ENCODE measurements around the gene STIM2.

Gene STIM2

DNA sequence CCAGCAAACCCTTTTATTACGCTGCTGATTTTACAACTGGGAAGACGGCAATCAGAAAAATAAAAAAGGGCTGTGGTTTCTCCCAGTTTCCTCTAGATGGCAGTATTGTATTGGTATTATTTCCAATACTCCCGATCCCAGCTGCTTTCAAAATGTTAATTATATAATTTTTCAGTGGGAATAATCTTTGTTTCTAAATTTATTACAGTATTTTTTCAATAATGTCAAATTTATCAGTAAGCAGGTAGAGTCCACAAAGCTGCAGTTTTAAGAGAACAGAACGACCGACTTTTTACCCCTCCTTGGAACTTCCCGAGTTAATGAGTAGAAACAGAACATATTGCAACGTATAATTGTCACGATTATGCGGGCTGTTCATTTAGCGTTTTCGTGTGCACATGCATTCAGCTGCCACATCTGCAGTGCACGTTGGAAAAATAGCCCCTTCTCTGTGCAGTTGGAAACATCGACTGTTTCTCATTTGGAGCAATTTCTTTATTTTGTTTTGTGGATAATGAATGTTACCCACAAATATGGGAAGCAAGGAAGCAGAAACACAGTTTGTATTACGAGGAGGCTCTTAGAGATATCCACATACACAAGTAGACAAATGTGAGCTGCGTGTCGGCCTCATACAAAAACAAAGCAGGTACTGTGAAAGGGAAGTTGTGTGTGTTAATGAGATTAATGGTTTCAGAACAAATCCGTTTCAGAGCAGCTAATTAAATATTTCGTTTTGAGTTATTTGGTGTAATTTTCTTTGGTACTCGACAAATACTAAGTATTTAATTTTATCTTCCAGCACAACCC is 188.0 kb downstream of the STIM2 start:
- DNase-seq = no peak

GRCh38 chr4:27049239-27049829 is 188.7 kb downstream of the STIM2 start:
- no peak for DNase-seq

DNA sequence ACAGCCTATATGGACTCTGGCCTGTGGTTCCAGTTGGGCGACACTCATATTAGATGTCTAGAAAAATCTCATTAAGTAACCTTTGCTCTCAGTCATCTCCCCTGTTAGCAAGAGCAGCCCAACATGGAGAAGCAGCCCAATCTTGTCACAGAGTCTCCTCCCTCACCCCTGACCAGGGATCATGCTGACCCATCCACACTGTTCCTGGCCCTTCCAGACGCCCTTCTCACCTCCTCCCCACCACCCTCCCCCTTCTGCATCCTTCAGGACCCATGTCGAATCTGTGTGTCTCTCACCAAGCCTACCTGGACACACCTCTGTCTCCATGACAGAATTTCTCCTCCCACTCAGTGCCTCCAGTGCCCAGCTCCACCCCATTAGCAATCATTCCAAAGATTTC is 190.1 kb downstream of the STIM2 start:
- no peak for DNase-seq

GRCh38 chr4:27055221-27055760 is 194.7 kb downstream of the STIM2 start:
- DNase-seq = no peak

GRCh38 chr4:27056281-27056680 is 195.6 kb downstream of the STIM2 start:
- no peak for DNase-seq

DNA sequence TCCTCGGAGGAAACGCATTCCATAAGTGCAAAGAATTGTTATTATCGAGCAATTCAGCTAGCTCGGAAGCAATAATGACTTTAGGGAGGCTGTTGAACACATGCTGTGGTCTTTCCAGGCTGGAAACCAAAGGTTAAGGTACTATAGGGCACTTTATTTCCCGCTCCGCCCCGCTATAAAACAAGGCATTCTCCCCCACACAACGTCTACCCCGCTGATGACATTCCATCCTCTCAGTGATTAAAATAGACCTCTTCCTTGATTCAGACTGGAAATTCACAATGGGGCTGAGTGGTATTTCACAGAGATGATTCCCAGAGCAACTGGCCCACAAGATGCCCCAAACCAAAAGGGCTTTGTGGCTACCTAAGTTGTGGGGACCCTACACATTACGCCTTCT is 196.4 kb downstream of the STIM2 start:
- no peak for DNase-seq

GRCh38 chr4:27057662-27058061 is 197.0 kb downstream of the STIM2 start:
- DNase-seq = no peak

- no peak for DNase-seq
Measured at GRCh38 chr4:27058819-27059406, 198.3 kb downstream of the STIM2 start.

GRCh38 chr4:27059446-27059845 is 198.8 kb downstream of the STIM2 start:
- no peak for DNase-seq

DNA sequence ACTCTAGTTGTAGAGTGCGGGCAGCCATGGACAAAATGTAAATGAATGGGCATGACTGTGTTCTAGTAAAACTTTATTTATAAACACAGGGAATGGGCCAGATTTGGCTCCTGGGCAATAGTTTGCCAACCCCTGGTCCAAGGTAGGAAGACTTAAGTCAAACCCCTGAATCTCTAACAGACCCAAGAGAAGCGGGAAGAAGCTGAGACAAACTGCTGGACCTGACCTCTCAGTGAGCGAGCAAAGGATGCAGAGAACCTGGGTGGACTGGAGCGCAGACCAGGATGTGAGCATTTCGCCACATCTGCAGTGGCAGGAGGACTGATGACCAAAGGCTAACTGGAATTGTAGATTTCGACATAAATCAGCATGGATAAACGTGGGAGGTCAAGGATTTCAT is 201.6 kb downstream of the STIM2 start:
- DNase-seq = no peak

DNA sequence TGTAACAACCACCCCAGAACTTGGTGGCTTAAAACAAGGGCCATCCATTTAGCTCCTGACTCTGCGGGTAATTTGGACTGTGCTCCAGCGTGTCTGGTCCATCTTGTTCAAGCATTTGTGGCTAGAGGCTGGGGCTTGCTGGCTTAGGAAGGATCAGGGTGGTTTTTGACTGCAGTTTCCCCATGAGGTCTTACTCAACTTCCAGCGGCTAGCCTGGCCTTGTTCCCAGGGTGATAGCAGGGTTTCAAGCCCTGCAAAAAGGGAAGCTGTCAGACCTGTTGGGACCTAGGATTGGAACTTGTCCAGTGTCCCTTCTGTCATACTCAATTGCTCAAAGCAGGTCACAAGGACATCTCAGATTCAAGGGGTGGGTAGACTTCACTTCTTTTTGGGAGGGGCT is 205.9 kb downstream of the STIM2 start:
- peak; percentile 22 for DNase-seq

DNA sequence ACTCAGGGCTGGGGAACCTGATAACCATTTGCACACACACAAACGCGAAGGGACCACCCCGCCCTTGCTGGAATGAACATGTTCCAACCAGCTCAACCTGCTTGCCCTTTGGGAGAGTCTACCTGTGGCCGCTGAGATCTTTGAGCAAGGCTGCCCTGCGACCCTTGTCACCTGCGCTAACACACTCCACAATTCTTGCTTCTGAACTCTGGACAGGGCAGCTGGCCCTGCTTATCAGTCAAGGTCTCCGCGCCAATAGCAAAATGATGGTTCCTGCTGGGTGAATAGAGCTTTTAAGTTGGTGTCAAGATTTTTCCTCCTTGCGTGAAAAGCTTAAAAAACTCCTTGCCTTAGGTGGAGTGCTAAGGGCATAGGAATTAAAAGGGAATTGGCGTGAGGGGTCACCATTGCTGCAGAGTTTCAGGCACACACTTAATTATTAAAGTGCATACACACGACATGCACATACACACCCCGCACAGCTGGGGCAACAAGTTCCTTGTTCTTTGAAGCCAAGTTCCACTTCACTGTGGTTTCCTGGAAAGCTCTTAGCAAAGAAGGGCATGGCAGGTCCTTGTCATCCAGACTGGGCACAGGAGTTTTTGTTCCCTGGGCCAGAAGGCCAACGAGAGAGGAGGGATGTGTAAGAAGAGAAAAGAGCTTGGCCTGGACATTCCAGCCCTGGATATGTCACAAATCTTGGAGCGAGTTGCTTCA is 207.7 kb downstream of the STIM2 start:
- DNase-seq = peak; percentile 25
